PC-9 (cell line): ENCODE results near the gene TMPRSS5.

Experiments
- CTCF ChIP-seq: fragments of 200-600 bp; sonication (generic); conservative IDR thresholded peaks from 2 replicates; pipeline ENCODE4 v1.6.1; 2017; ENCODE audit warnings: mixed run types, antibody characterized with exemption, mild to moderate bottlenecking, moderate library complexity
- EZH2 ChIP-seq: fragments of 200-600 bp; sonication (generic); IDR thresholded peaks from 2 replicates; pipeline ENCODE4 v1.8.0; 2017; ENCODE audit warnings: antibody characterized with exemption, low read depth

GRCh38 chr11:113736323-113736722 is 30.2 kb upstream of the TMPRSS5 start:
- no peak for TF ChIP-seq CTCF
- no peak for TF ChIP-seq EZH2
